Neural crest cell (in vitro differentiated cells): Measurements from ENCODE around the gene ARHGAP15. TPM values are rescaled to one million over a fixed set of nuclear protein-coding genes. Genes with fewer than 3 reads are reported as not detected.

Experiments used
- DNase-seq: peaks from one replicate; pipeline ENCODE4 v3.0.0; 2021; ENCODE audit warnings: low read depth, mixed read lengths, low spot score
- H3K27ac Mint-ChIP-seq: one replicate; pipeline ENCODE4 v1.8.0; 2021; ENCODE audit warnings: mild to moderate bottlenecking, mixed read lengths; ENCODE audit not compliant: unreplicated experiment
- H3K27me3 Mint-ChIP-seq: 2 replicates; pipeline ENCODE4 v1.8.0; 2021; ENCODE audit warnings: low read depth, mild to moderate bottlenecking, mixed read lengths
- H3K36me3 Mint-ChIP-seq: 2 replicates; pipeline ENCODE4 v1.8.0; 2021; ENCODE audit warnings: low read depth, mild to moderate bottlenecking, mixed read lengths
- H3K4me1 Mint-ChIP-seq: 2 replicates; pipeline ENCODE4 v1.8.0; 2021; ENCODE audit warnings: mixed read lengths
- H3K4me3 Mint-ChIP-seq: one replicate; pipeline ENCODE4 v1.8.0; 2021; ENCODE audit warnings: mild to moderate bottlenecking, mixed read lengths
- H3K9me3 Mint-ChIP-seq: 2 replicates; pipeline ENCODE4 v1.8.0; 2021; ENCODE audit warnings: mixed read lengths
- CTCF ChIP-seq: fragments of 200-600 bp; sonication (generic); conservative IDR thresholded peaks from 2 replicates; pipeline ENCODE4 v1.5.0; 2021; ENCODE audit warnings: antibody characterized with exemption, mild to moderate bottlenecking
- total RNA-seq: library from RNA; stranded (reverse); gene quantifications from 2 replicates; pipeline ENCODE4 v1.2.1, GENCODE V29; 2021

The ARHGAP15 gene
- total RNA-seq, 1 donor from 2014 or later: 2.8 TPM

DNA sequence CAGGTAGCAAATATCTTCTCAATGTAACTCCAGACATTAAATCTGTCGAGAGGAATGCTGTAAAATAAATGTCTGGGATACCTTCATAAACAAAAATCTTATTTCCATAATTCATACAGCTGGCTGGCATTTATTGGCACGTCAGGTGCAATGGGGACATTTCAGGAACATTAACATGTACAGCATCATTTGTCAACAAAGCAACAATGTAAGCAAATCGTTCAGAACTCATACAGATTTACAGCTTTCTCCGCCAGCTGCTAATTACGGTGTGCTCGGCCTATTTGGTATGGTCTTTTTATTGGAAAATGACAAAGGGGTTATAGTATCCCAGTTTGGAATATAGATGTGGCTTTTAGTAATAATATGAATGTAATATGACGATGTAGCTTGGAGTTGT, 464.9 kb downstream of the ARHGAP15 start:
- no peak for TF ChIP-seq CTCF
- H3K9me3 Mint-ChIP-seq: peaks cover 5% of the 10 kb centered on the region
- H3K27me3 Mint-ChIP-seq: no peaks in the 10 kb centered on the region
- no peak for DNase-seq
- H3K36me3 Mint-ChIP-seq: peaks cover 2% of the 10 kb centered on the region
- H3K4me1 Mint-ChIP-seq: no peaks in the 10 kb centered on the region
- H3K27ac Mint-ChIP-seq: no peak overlapping the region
- H3K4me3 Mint-ChIP-seq: no peak overlapping the region

GRCh38 chr2:143594745-143595144, 465.5 kb downstream of the ARHGAP15 start:
- H3K4me1 Mint-ChIP-seq: no peaks in the 10 kb centered on the region
- no peaks in the 10 kb centered on the region for H3K27me3 Mint-ChIP-seq
- DNase-seq: no peak
- no peak overlapping the region for H3K27ac Mint-ChIP-seq
- no peak for TF ChIP-seq CTCF
- H3K9me3 Mint-ChIP-seq: peaks cover 7% of the 10 kb centered on the region
- H3K4me3 Mint-ChIP-seq: no peak overlapping the region
- H3K36me3 Mint-ChIP-seq: peaks cover 3% of the 10 kb centered on the region

- no peak for TF ChIP-seq CTCF
These were observed 470.9 kb downstream of the ARHGAP15 start for GRCh38 chr2:143600116-143600515.

GRCh38 chr2:143601828-143602227, 472.6 kb downstream of the ARHGAP15 start:
- peaks cover 10% of the 10 kb centered on the region for H3K9me3 Mint-ChIP-seq
- DNase-seq: no peak
- TF ChIP-seq CTCF: no peak
- H3K4me1 Mint-ChIP-seq: peaks cover 48% of the 10 kb centered on the region
- peak overlapping the region; percentile 6 for H3K4me3 Mint-ChIP-seq
- H3K36me3 Mint-ChIP-seq: peaks cover 3% of the 10 kb centered on the region
- peak overlapping the region; percentile 72 for H3K27ac Mint-ChIP-seq
- no peaks in the 10 kb centered on the region for H3K27me3 Mint-ChIP-seq

More at GRCh38 chr2:143600116-143600515, 470.9 kb downstream of the ARHGAP15 start:
- no peak overlapping the region for H3K27ac Mint-ChIP-seq
- DNase-seq: no peak
- H3K36me3 Mint-ChIP-seq: peaks cover 3% of the 10 kb centered on the region
- no peak overlapping the region for H3K4me3 Mint-ChIP-seq
- peaks cover 38% of the 10 kb centered on the region for H3K4me1 Mint-ChIP-seq
- no peaks in the 10 kb centered on the region for H3K27me3 Mint-ChIP-seq
- peaks cover 10% of the 10 kb centered on the region for H3K9me3 Mint-ChIP-seq

DNA sequence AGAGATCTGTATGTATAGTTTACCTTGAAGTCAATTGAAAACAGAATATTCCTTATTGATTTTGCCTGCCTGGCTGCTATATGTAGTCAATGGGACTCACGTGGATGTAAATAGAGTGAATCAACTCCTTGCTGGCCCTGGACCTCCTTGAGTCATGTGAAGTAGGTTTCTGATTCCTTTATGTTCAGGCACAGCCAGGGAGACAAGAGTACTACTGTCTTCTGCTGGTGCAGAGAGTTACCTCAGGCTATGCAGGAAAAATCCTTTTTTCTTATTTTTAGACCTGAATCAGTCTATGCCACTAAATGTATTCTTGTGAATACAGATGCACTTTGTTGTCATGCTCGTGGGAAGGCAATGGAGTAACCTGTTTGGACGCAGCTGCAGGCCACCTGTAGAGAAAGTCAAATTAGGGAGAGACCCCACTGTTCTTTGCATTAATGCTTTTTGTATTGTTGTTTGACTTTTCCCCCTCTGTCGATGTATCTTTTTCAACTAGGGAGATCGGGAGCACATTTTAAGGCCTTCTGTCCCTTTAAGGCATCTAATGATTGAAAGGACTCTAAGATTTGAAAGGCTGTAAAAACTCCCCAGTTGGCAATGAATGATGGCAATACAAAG, 473.9 kb downstream of the ARHGAP15 start:
- peak; percentile 6 for DNase-seq
- no peaks in the 10 kb centered on the region for H3K27me3 Mint-ChIP-seq
- peak overlapping the region; percentile 81 for H3K4me3 Mint-ChIP-seq
- H3K9me3 Mint-ChIP-seq: peaks cover 7% of the 10 kb centered on the region
- H3K36me3 Mint-ChIP-seq: peaks cover 3% of the 10 kb centered on the region
- peaks cover 61% of the 10 kb centered on the region for H3K4me1 Mint-ChIP-seq
- TF ChIP-seq CTCF: no peak
- H3K27ac Mint-ChIP-seq: peak overlapping the region; percentile 97
